IMR-90 (cell line): Measurements from ENCODE around the gene PTH1R. TPM values are rescaled to one million over a fixed set of nuclear protein-coding genes. Genes with fewer than 3 reads are reported as not detected.
A peak's percentile ranks its signal among the peaks of the same experiment; 100 is the strongest.

Experiments used
- ATAC-seq: fragments of 200-7000 bp; cut with Tn5 transposase; 2 replicates; pipeline ENCODE4 v1.9.1; 2020; ENCODE audit warnings: low read depth, mild to moderate bottlenecking, moderate library complexity
- BruUV-seq: library from RNA; stranded (reverse); fragments of 400-500 nt; replicated peaks from 2 replicates; lab custom pipeline; 2021; lab: Mats Ljungman, UMichigan
- CTCF ChIA-PET: fragments of 300-600 bp; formaldehyde crosslinking; extraction: SDS; loops from one replicate; lab custom pipeline; 2021; ENCODE audit warnings: antibody characterized with exemption; lab: Yijun Ruan, JAX
- POLR2A ChIA-PET: fragments of 300-600 bp; sonication (Branson Sonifier 250); formaldehyde crosslinking; loops from one replicate; lab custom pipeline; 2022; ENCODE audit warnings: antibody characterized with exemption; ENCODE audit not compliant: unreplicated experiment; lab: Charles Lee
- DNase-seq: peaks from one replicate; pipeline ENCODE4 v3.0.0; 2013
- H2AFZ ChIP-seq: replicated peaks from 2 replicates; pipeline ENCODE3; 2013; ENCODE audit warnings: low read length, mild to moderate bottlenecking; ENCODE audit not compliant: poor library complexity
- H2AK5ac ChIP-seq: 2 replicates; pipeline ENCODE4 v1.6.1; 2013; ENCODE audit warnings: low read depth, low read length, inconsistent platforms
- H2AK9ac ChIP-seq: replicated peaks from 2 replicates; pipeline ENCODE3; 2013; ENCODE audit warnings: mild to moderate bottlenecking, low read depth, low read length, moderate library complexity; ENCODE audit not compliant: poor library complexity
- H2BK120ac ChIP-seq: 2 replicates; pipeline ENCODE4 v1.6.1; 2013; ENCODE audit warnings: low read depth, low read length, inconsistent platforms
- H2BK15ac ChIP-seq: 3 replicates; pipeline ENCODE4 v1.6.1; 2013; ENCODE audit warnings: low read depth, low read length, inconsistent platforms
- H2BK20ac ChIP-seq: 2 replicates; pipeline ENCODE4 v1.6.1; 2013; ENCODE audit warnings: low read depth, mild to moderate bottlenecking, inconsistent platforms, low read length, moderate library complexity
- H2BK5ac ChIP-seq: 2 replicates; pipeline ENCODE4 v1.6.1; 2013; ENCODE audit warnings: mild to moderate bottlenecking, low read depth, low read length, inconsistent platforms; ENCODE audit not compliant: poor library complexity, severe bottlenecking
- H3K14ac ChIP-seq: replicated peaks from 2 replicates; pipeline ENCODE4 v1.6.1; 2013; ENCODE audit warnings: low read depth, low read length, inconsistent platforms
- H3K18ac ChIP-seq: 2 replicates; pipeline ENCODE4 v1.6.1; 2013; ENCODE audit warnings: low read depth, low read length, control low read depth
- H3K23ac ChIP-seq: 2 replicates; pipeline ENCODE4 v1.6.1; 2013; ENCODE audit warnings: low read depth, low read length, inconsistent platforms
- H3K27ac ChIP-seq: 2 replicates; pipeline ENCODE4 v1.5.1; 2013; ENCODE audit warnings: mild to moderate bottlenecking, control low read depth, low read length; ENCODE audit not compliant: insufficient read depth
- H3K27me3 ChIP-seq: 2 replicates; pipeline ENCODE4 v1.6.1; 2013; ENCODE audit warnings: low read length; ENCODE audit not compliant: control insufficient read depth, insufficient read depth
- H3K36me3 ChIP-seq: 2 replicates; pipeline ENCODE4 v1.6.1; 2013; ENCODE audit warnings: low read length, mixed read lengths; ENCODE audit not compliant: control insufficient read depth, insufficient read depth
- H3K4ac ChIP-seq: 2 replicates; pipeline ENCODE4 v1.6.1; 2013; ENCODE audit warnings: low read depth, low read length, inconsistent platforms
- H3K4me1 ChIP-seq: 2 replicates; pipeline ENCODE4 v1.6.1; 2013; ENCODE audit warnings: low read length, mixed read lengths; ENCODE audit not compliant: control insufficient read depth, insufficient read depth
- H3K4me2 ChIP-seq: 2 replicates; pipeline ENCODE4 v1.6.1; 2013; ENCODE audit warnings: low read depth, mild to moderate bottlenecking, control low read depth, low read length, moderate library complexity
- H3K4me3 ChIP-seq: 2 replicates; pipeline ENCODE4 v1.5.1; 2013; ENCODE audit warnings: low read depth, mild to moderate bottlenecking, control low read depth, low read length, moderate library complexity; ENCODE audit not compliant: insufficient read depth
- H3K56ac ChIP-seq: 2 replicates; pipeline ENCODE4 v1.6.1; 2013; ENCODE audit warnings: low read length, inconsistent platforms; ENCODE audit not compliant: insufficient read depth; ENCODE audit errors: extremely low read depth
- H3K79me1 ChIP-seq, 2 experiments: 2 replicates each; pipeline ENCODE4 v1.6.1; 2013; ENCODE audit warnings: low read length in 2 of 2, inconsistent platforms in 1 of 2, low read depth in 1 of 2
- H3K9ac ChIP-seq: 2 replicates; pipeline ENCODE4 v1.6.1; 2013; ENCODE audit warnings: low read depth, low read length, control low read depth
- H3K9me1 ChIP-seq: 2 replicates; pipeline ENCODE4 v1.6.1; 2013; ENCODE audit warnings: low read length, inconsistent platforms; ENCODE audit not compliant: insufficient read depth
- H3K9me3 ChIP-seq: 2 replicates; pipeline ENCODE4 v1.6.1; 2013; ENCODE audit warnings: low read length; ENCODE audit not compliant: control insufficient read depth, insufficient read depth
- H4K20me1 ChIP-seq: 2 replicates; pipeline ENCODE4 v1.6.1; 2013; ENCODE audit warnings: low read length, inconsistent platforms; ENCODE audit not compliant: insufficient read depth
- H4K5ac ChIP-seq: 2 replicates; pipeline ENCODE4 v1.6.1; 2013; ENCODE audit warnings: mild to moderate bottlenecking, low read depth, low read length, control low read depth
- H4K8ac ChIP-seq, 2 experiments: 2 replicates each; pipeline ENCODE4 v1.6.1; 2013; ENCODE audit warnings: low read depth in 2 of 2, low read length in 2 of 2, control low read depth in 1 of 2, inconsistent platforms in 1 of 2
- H4K91ac ChIP-seq: 2 replicates; pipeline ENCODE4 v1.6.1; 2013; ENCODE audit warnings: low read depth, low read length, inconsistent platforms; ENCODE audit not compliant: insufficient read depth
- CEBPB ChIP-seq: IDR thresholded peaks from 2 replicates; pipeline ENCODE4 v1.6.1; 2012; ENCODE audit warnings: low read depth, low read length, improper control_type of control experiment
- SMC3 ChIP-seq: fragments of 150-350 bp; IDR thresholded peaks from 2 replicates; pipeline ENCODE4 v1.6.1; 2016; ENCODE audit warnings: low read depth, mild to moderate bottlenecking, antibody characterized with exemption, low read length, moderate library complexity
- WGBS, 2 experiments: methylation state at CpG; one replicate each; pipeline versions ENCODE4 v1.1.5 to v1.1.7; 2013; ENCODE audit warnings: missing lambda C conversion rate in 2 of 2; ENCODE audit not compliant: insufficient read length in 1 of 2; ENCODE audit errors: extremely low coverage in 2 of 2; 5-methylcytosine and 5-hydroxymethylcytosine counted together
- dilution Hi-C: fragments of 300-500 bp; cut with HindIII; formaldehyde crosslinking; loops from one replicate; pipeline ENCODE4 v1.14.3; 2018; ENCODE audit warnings: low sequenced_read_pairs; ENCODE audit not compliant: unreplicated experiment
- in situ Hi-C: fragments of 300-500 bp; cut with MboI; formaldehyde crosslinking; loops from 3 replicates; pipeline ENCODE4 v1.14.3; 2019; ENCODE audit warnings: low sequenced_read_pairs, inconsistent platforms, mixed read lengths
- intact Hi-C: fragments of 100-400 bp; cut with micrococcal nuclease; formaldehyde crosslinking; loops from 2 replicates; pipeline ENCODE4 v1.10.0; 2022
- polyA plus RNA-seq, 3 experiments: library from polyadenylated mRNA; depleted of rRNA; stranded (reverse); fragments of >200 nt; gene quantifications; 2 replicates each; pipeline ENCODE4 v1.2.3, GENCODE V29; 2012; ENCODE audit warnings: low replicate concordance in 1 of 3
- total RNA-seq: library from RNA; depleted of rRNA; stranded (reverse); fragments of >200 nt; gene quantifications from 2 replicates; pipeline ENCODE4 v1.2.3, GENCODE V29; 2012
- TF ChIP-seq, protein P1 (sequence below): fragments of 150-350 bp; IDR thresholded peaks from 2 replicates; pipeline ENCODE4 v1.6.1; 2017; ENCODE audit warnings: mild to moderate bottlenecking, antibody characterized with exemption, low read length, low read depth

Gene PTH1R
- total and polyA plus RNA-seq, 2 of the 4 experiments (the other 2 are of a cell fraction) = 0.15 to 0.18 TPM

DNA sequence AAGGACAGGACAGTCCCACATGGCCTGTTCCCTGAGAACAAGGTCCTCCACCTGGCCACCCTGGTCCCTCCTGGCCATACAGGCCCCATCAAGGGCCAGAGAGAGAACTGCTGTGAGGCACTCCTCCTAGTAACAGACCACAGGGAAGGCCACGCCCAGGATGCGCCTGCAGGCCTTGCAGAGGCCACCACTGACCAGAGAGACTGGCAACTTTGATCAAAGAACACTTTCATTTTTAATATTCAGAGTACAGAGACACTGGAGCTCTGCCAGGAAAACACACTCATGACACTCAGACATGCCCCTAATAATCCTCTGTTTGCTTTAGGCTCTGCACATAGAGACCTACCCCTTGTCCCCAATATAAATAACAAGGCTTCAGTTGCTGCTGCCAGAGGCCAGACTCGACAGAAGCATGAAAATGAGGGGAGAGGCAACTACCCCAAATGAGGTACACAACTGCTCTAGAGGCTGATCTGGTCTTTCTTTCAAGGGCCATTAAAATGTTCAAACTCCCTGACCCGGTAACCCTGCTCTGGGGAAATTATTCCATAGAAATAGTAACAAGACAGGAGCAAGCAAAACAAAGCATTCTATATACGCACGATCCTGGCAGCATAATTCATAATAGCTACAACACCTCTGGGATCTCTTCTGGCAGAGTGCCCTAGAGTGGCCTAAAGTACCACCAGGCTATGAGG is 54.3 kb downstream of the PTH1R start:
- H3K4me1 ChIP-seq = peaks cover 48% of the 10 kb centered on the region
- CTCF ChIA-PET = no interaction called here

More for the DNA sequence above, 54.3 kb downstream of the PTH1R start:
- POLR2A ChIA-PET = no interaction called here
- H3K4me3 ChIP-seq = no peak overlapping the region
- no peak overlapping the region for H2AK5ac ChIP-seq
- H2AK9ac ChIP-seq = no peak overlapping the region
- intact Hi-C loops = loop anchor here (10.0 kb wide), 1 partner anchor 233 kb away; the partner anchor contains the start of gene SETD2
- DNase-seq = peak; percentile 39
- H3K4me2 ChIP-seq = peak overlapping the region; percentile 37
- H3K14ac ChIP-seq = no peak overlapping the region; the same call in 1 of the 2 replicates
- H3K4ac ChIP-seq = 0 out of 2 replicates have a peak overlapping the region, but pooled peaks have one; percentile 31
- peaks cover 46% of the 10 kb centered on the region for H3K9me1 ChIP-seq
- no peaks in the 10 kb centered on the region for H3K27me3 ChIP-seq
- in situ Hi-C loops = no loop called here
- H3K36me3 ChIP-seq = peaks cover 7% of the 10 kb centered on the region; the same call in 1 of the 2 replicates
- no peaks in the 10 kb centered on the region for H3K9me3 ChIP-seq
- TF ChIP-seq SMC3 = no peak
- TF ChIP-seq, protein P1, sequence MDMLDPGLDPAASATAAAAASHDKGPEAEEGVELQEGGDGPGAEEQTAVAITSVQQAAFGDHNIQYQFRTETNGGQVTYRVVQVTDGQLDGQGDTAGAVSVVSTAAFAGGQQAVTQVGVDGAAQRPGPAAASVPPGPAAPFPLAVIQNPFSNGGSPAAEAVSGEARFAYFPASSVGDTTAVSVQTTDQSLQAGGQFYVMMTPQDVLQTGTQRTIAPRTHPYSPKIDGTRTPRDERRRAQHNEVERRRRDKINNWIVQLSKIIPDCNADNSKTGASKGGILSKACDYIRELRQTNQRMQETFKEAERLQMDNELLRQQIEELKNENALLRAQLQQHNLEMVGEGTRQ = no peak
- TF ChIP-seq CEBPB = no peak
- no peak overlapping the region for H4K91ac ChIP-seq
- no peak overlapping the region for H3K9ac ChIP-seq
- H3K56ac ChIP-seq = no peak overlapping the region
- peaks cover 39 to 96% of the 10 kb centered on the region in 2 experiments for H3K79me1 ChIP-seq
- H2BK15ac ChIP-seq = no peak overlapping the region
- dilution Hi-C loops = no loop called here
- BruUV-seq = no TSS peak
- H3K27ac ChIP-seq = peak overlapping the region; percentile 38; the same call in 1 of the 2 replicates
- 0 out of 2 replicates have a peak overlapping the region, but pooled peaks have one; percentile 14 for H4K5ac ChIP-seq
- H4K8ac ChIP-seq = peak overlapping the region in 1 of 2 experiments; percentile 7; a peak in 1 of 4 replicates
- peak overlapping the region; percentile 14 for H2BK5ac ChIP-seq
- no peak overlapping the region for H2BK20ac ChIP-seq
- H3K23ac ChIP-seq = no peak overlapping the region
- H2BK120ac ChIP-seq = no peak overlapping the region
- ATAC-seq = no peak
- WGBS, 2 experiments = 30% methylated on average over 2 of the region's 6 CpGs; no CpG with 5 or more reads in 1 of the 2 experiments
- peak overlapping the region; percentile 18; the same call in 1 of the 2 replicates for H3K18ac ChIP-seq
- H2AFZ ChIP-seq = no peak overlapping the region
- H4K20me1 ChIP-seq = peaks cover 41% of the 10 kb centered on the region
